Uterus (tissue), 2 donors: ENCODE measurements around the gene IRF2BP1.

ENCODE experiments used
- POLR2A ChIP-seq, 2 donors: fragments of 450-650 bp; IDR thresholded peaks; one replicate each; pipeline ENCODE4 v1.6.1; 2016; ENCODE audit warnings: antibody characterized with exemption in 2 of 2, mild to moderate bottlenecking in 1 of 2, moderate library complexity in 1 of 2
- TF ChIP-seq, protein P1 (sequence below), 4 experiments: fragments of 200-600 bp in 2 of 4; fragments of 450-650 bp in 2 of 4; sonication (generic) in 2 of 4; IDR thresholded peaks; one replicate each; pipeline ENCODE4 v1.5.1; 2016 to 2019; ENCODE audit warnings: antibody characterized with exemption in 4 of 4, mild to moderate bottlenecking in 2 of 4, moderate library complexity in 1 of 4

DNA sequence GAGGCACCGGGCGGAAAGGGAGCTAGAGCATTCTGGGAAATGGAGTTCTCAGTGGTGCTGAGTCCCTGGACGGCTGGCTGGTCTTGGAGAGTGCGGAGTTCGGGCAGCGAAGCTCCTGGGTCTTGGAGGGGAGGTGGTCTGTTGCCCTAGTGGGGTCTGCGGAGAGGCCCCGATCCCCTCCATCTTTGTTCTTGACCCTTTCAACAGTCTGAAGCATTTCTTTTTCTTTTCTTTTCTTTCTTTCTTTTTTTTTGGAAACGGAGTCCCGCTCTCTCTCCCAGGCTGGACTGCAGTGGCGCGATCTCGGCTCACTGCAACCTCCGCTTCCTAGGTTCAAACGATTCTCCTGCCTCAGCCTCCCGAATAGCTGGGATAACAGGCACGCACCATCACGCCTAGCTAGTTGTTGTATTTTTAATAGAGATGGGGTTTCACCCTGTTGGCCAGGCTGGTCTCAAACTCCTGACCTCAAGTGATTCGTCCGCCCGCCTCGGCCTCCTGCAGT lies 22.6 kb downstream of the IRF2BP1 start:
- TF ChIP-seq, protein P1, sequence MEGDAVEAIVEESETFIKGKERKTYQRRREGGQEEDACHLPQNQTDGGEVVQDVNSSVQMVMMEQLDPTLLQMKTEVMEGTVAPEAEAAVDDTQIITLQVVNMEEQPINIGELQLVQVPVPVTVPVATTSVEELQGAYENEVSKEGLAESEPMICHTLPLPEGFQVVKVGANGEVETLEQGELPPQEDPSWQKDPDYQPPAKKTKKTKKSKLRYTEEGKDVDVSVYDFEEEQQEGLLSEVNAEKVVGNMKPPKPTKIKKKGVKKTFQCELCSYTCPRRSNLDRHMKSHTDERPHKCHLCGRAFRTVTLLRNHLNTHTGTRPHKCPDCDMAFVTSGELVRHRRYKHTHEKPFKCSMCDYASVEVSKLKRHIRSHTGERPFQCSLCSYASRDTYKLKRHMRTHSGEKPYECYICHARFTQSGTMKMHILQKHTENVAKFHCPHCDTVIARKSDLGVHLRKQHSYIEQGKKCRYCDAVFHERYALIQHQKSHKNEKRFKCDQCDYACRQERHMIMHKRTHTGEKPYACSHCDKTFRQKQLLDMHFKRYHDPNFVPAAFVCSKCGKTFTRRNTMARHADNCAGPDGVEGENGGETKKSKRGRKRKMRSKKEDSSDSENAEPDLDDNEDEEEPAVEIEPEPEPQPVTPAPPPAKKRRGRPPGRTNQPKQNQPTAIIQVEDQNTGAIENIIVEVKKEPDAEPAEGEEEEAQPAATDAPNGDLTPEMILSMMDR (IDR thresholded peaks at IDR 0.05): no peak
- peak in 1 of 2 donors; percentile 1 for TF ChIP-seq POLR2A (IDR thresholded peaks at IDR 0.05)
